ENCODE results near the gene AATF. TPM values are rescaled to one million over a fixed set of nuclear protein-coding genes. Genes with fewer than 3 reads are reported as not detected.

Gene AATF
- polyA plus RNA-seq, 1 experiment, result 16.7 TPM

GRCh38 chr17:36947922-36948716 lies 635 bp upstream of the AATF start:
- peaks cover 31% of the 10 kb centered on the region for H3K27me3 ChIP-seq (ENCODE audit: control insufficient read depth, insufficient read depth, low read length)
- no peak for TF ChIP-seq CTCF (IDR thresholded peaks at IDR 0.05; ENCODE audit: insufficient read depth, low read depth, low read length)
- CTCF ChIA-PET, result interaction anchor here (2.1 kb wide), 1 partner anchor 100 kb away, joined by 5 read pairs; no protein-coding TSS in a partner anchor
- DNase-seq (ENCODE audit: low read depth), result no peak
- H3K4me3 ChIP-seq (ENCODE audit: low read depth, low read length), result peak overlapping the region; percentile 85
- POLR2A ChIA-PET, result no interaction called here
- no peaks in the 10 kb centered on the region for H3K36me3 ChIP-seq (ENCODE audit: control insufficient read depth, insufficient read depth, low read length)

GRCh38 chr17:36949461-36949927 lies 740 bp downstream of the AATF start:
- no peak; the same call in 1 of the 2 replicates for TF ChIP-seq CTCF (IDR thresholded peaks at IDR 0.05; ENCODE audit: insufficient read depth, low read depth, low read length)
- peak; percentile 9 for DNase-seq (ENCODE audit: low read depth)

GRCh38 chr17:36950027-36950426 lies 1.3 kb downstream of the AATF start:
- CTCF ChIA-PET, result interaction anchor here (0.8 to 2.1 kb wide), 2 partner anchors 22 to 98 kb away, joined by 3 to 5 read pairs; no protein-coding TSS in a partner anchor
- H3K27me3 ChIP-seq (ENCODE audit: control insufficient read depth, insufficient read depth, low read length), result peaks cover 23% of the 10 kb centered on the region
- POLR2A ChIA-PET, result no interaction called here
- H3K4me3 ChIP-seq (ENCODE audit: low read depth, low read length), result peak overlapping the region; percentile 85
- DNase-seq (ENCODE audit: low read depth), result no peak
- H3K36me3 ChIP-seq (ENCODE audit: control insufficient read depth, insufficient read depth, low read length), result peaks cover 1% of the 10 kb centered on the region; the same call in 1 of the 2 replicates
- no peak for TF ChIP-seq CTCF (IDR thresholded peaks at IDR 0.05; ENCODE audit: insufficient read depth, low read depth, low read length)

More at GRCh38 chr17:36949461-36949927, 740 bp downstream of the AATF start:
- POLR2A ChIA-PET, result no interaction called here
- CTCF ChIA-PET, result interaction anchor here (0.8 to 2.1 kb wide), 3 partner anchors 11 to 99 kb away, joined by 3 to 5 read pairs (median 4); no protein-coding TSS in a partner anchor
- H3K4me3 ChIP-seq (ENCODE audit: low read depth, low read length), result peak overlapping the region; percentile 85
- peaks cover 24% of the 10 kb centered on the region for H3K27me3 ChIP-seq (ENCODE audit: control insufficient read depth, insufficient read depth, low read length)
- H3K36me3 ChIP-seq (ENCODE audit: control insufficient read depth, insufficient read depth, low read length), result no peaks in the 10 kb centered on the region

GRCh38 chr17:36951084-36951789 lies 2.5 kb downstream of the AATF start:
- no peak for DNase-seq (ENCODE audit: low read depth)
- peaks cover 3% of the 10 kb centered on the region for H3K36me3 ChIP-seq (ENCODE audit: control insufficient read depth, insufficient read depth, low read length)
- no peak for TF ChIP-seq CTCF (IDR thresholded peaks at IDR 0.05; ENCODE audit: insufficient read depth, low read depth, low read length)
- CTCF ChIA-PET, result no interaction called here
- H3K4me3 ChIP-seq (ENCODE audit: low read depth, low read length), result no peak overlapping the region
- H3K27me3 ChIP-seq (ENCODE audit: control insufficient read depth, insufficient read depth, low read length), result peaks cover 16% of the 10 kb centered on the region
- POLR2A ChIA-PET, result no interaction called here

GRCh38 chr17:36971508-36971907 lies 22.8 kb downstream of the AATF start:
- no peaks in the 10 kb centered on the region for H3K27me3 ChIP-seq (ENCODE audit: control insufficient read depth, insufficient read depth, low read length)
- ChIA-PET CTCF (interaction anchor here (1.2 kb wide), 2 partner anchors 22 to 26 kb away, joined by 3 read pairs; no protein-coding TSS in a partner anchor), POLR2A (no interaction called here)
- no peak overlapping the region for H3K4me3 ChIP-seq (ENCODE audit: low read depth, low read length)
- DNase-seq (ENCODE audit: low read depth), result no peak
- H3K36me3 ChIP-seq (ENCODE audit: control insufficient read depth, insufficient read depth, low read length), result no peaks in the 10 kb centered on the region
- no peak for TF ChIP-seq CTCF (IDR thresholded peaks at IDR 0.05; ENCODE audit: insufficient read depth, low read depth, low read length)

Measured in BJ (cell line).